Measurements from ENCODE around the gene MYH11. TPM values are rescaled to one million over a fixed set of nuclear protein-coding genes. Genes with fewer than 3 reads are reported as not detected.
"Not testable (repeated sequence)": the region's sequence is repeated elsewhere in the genome, so short reads cannot be mapped to it uniquely, and the experiment has no call there.

The MYH11 gene
- total RNA-seq, 1 donor from 2014 or later = 0.07 TPM

DNA sequence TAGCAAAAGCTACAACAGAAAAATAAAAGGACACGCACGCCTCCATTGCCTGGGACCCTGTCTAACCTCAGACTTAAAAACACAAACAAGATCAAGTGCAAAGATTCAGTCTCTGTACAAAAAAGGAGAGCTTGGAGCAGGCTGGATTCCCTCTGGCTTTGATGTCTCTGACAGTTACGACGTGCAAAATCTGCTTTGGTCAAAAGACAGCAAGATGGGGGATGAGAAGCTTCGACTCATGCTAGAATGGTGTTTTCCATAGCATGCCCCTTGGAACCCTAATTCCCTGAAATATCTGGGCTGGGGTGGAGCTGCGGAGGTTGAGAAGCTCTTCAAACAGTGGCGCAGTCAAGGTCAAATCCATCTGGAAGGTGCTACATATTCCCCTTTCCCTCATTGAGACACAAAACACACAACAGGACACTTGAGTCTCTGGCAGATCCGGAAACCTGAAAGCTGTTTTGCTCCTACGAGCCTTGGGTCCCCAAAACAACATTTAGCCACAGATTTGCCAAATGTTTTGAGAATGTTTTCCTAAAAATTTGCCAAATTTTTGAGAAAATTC is 9.1 kb downstream of the MYH11 start:
- Histone ChIP-seq H3K4me3 (no peak overlapping the region), H3K9ac (no peak overlapping the region), H3K27me3 (no peaks in the 10 kb centered on the region), H3K36me3 (no peaks in the 10 kb centered on the region), H3F3A (ENCODE audit: low read depth) (no peaks in the 10 kb centered on the region), H3K4me1 (no peaks in the 10 kb centered on the region), H3K4me2 (no peak overlapping the region), H2AFZ (replicated peaks) (no peak overlapping the region), H4K20me1 (ENCODE audit: low read depth) (no peaks in the 10 kb centered on the region), H3K79me2 (ENCODE audit: low read depth) (no peaks in the 10 kb centered on the region), H3K9me3 (ENCODE audit: low read depth) (no peaks in the 10 kb centered on the region), H3K27ac (no peak overlapping the region)
- Mint-ChIP-seq H3K4me3 (no peak overlapping the region), H3K4me1 (no peaks in the 10 kb centered on the region), H3K9me3 (no peaks in the 10 kb centered on the region), H3K27me3 (ENCODE audit: insufficient read depth, low read depth) (peaks cover 18% of the 10 kb centered on the region), H3K36me3 (no peaks in the 10 kb centered on the region), H3K27ac (no peak overlapping the region)
- no peak for TF ChIP-seq CTCF (IDR thresholded peaks at IDR 0.05)
- TF ChIP-seq EZH2 (IDR thresholded peaks at IDR 0.05) = no peak
- no peak for TF ChIP-seq EZH2phosphoT487 (IDR thresholded peaks at IDR 0.05)
- DNase-seq (ENCODE audit: low spot score) = no peak

GRCh38 chr16:15846510-15846909 is 10.3 kb downstream of the MYH11 start:
- no peaks in the 10 kb centered on the region for H3K27me3 ChIP-seq
- no peaks in the 10 kb centered on the region for H3F3A ChIP-seq (ENCODE audit: low read depth)
- H3K36me3 ChIP-seq = no peaks in the 10 kb centered on the region
- H3K4me3 Mint-ChIP-seq = no peak overlapping the region
- H4K20me1 ChIP-seq (ENCODE audit: low read depth) = no peaks in the 10 kb centered on the region
- H3K27me3 Mint-ChIP-seq (ENCODE audit: insufficient read depth, low read depth) = peaks cover 18% of the 10 kb centered on the region
- no peak overlapping the region for H2AFZ ChIP-seq (replicated peaks)
- H3K4me1 ChIP-seq = no peaks in the 10 kb centered on the region
- no peaks in the 10 kb centered on the region for H3K36me3 Mint-ChIP-seq
- H3K27ac ChIP-seq = no peak overlapping the region
- no peak overlapping the region for H3K27ac Mint-ChIP-seq
- H3K4me2 ChIP-seq = no peak overlapping the region
- no peak for DNase-seq (ENCODE audit: low spot score)
- H3K9me3 Mint-ChIP-seq = no peaks in the 10 kb centered on the region
- H3K4me1 Mint-ChIP-seq = no peaks in the 10 kb centered on the region
- no peak overlapping the region for H3K4me3 ChIP-seq
- TF ChIP-seq EZH2 (IDR thresholded peaks at IDR 0.05) (no peak), CTCF (IDR thresholded peaks at IDR 0.05) (no peak), EZH2phosphoT487 (IDR thresholded peaks at IDR 0.05) (no peak)
- H3K9ac ChIP-seq = no peak overlapping the region
- H3K79me2 ChIP-seq (ENCODE audit: low read depth) = no peaks in the 10 kb centered on the region
- H3K9me3 ChIP-seq (ENCODE audit: low read depth) = no peaks in the 10 kb centered on the region

GRCh38 chr16:15843635-15844279 is 13.1 kb downstream of the MYH11 start:
- Histone ChIP-seq H3K27ac (no peak overlapping the region), H3F3A (ENCODE audit: low read depth) (no peaks in the 10 kb centered on the region), H3K9me3 (ENCODE audit: low read depth) (no peaks in the 10 kb centered on the region), H3K36me3 (no peaks in the 10 kb centered on the region), H2AFZ (replicated peaks) (no peak overlapping the region), H3K79me2 (ENCODE audit: low read depth) (no peaks in the 10 kb centered on the region), H4K20me1 (ENCODE audit: low read depth) (no peaks in the 10 kb centered on the region), H3K27me3 (no peaks in the 10 kb centered on the region), H3K9ac (no peak overlapping the region), H3K4me2 (no peak overlapping the region), H3K4me3 (no peak overlapping the region), H3K4me1 (no peaks in the 10 kb centered on the region)
- Mint-ChIP-seq H3K4me3 (no peak overlapping the region), H3K36me3 (no peaks in the 10 kb centered on the region), H3K4me1 (no peaks in the 10 kb centered on the region), H3K27ac (no peak overlapping the region), H3K27me3 (ENCODE audit: insufficient read depth, low read depth) (peaks cover 14% of the 10 kb centered on the region), H3K9me3 (no peaks in the 10 kb centered on the region)
- DNase-seq (ENCODE audit: low spot score) = no peak
- TF ChIP-seq EZH2phosphoT487 (IDR thresholded peaks at IDR 0.05) (no peak), CTCF (IDR thresholded peaks at IDR 0.05) (no peak), EZH2 (IDR thresholded peaks at IDR 0.05) (no peak)

- H3K9me3 Mint-ChIP-seq; H4K20me1 ChIP-seq (ENCODE audit: low read depth); H3K27ac ChIP-seq; H3K36me3 Mint-ChIP-seq; H3K27me3 ChIP-seq; H3K4me1 ChIP-seq; H3K27ac Mint-ChIP-seq; H3K4me3 ChIP-seq; H3K4me2 ChIP-seq; H3K4me3 Mint-ChIP-seq; H3K27me3 Mint-ChIP-seq (ENCODE audit: insufficient read depth, low read depth); H3F3A ChIP-seq (ENCODE audit: low read depth); DNase-seq (ENCODE audit: low spot score); H3K9me3 ChIP-seq (ENCODE audit: low read depth); H2AFZ ChIP-seq (replicated peaks); H3K4me1 Mint-ChIP-seq; H3K9ac ChIP-seq; H3K36me3 ChIP-seq; H3K79me2 ChIP-seq (ENCODE audit: low read depth): not testable (repeated sequence)
Observed at GRCh38 chr16:15839204-15839603, 17.6 kb downstream of the MYH11 start.

Data from neural progenitor cell (in vitro differentiated cells).